ENCODE data around the gene HIGD2A. TPM values are rescaled to one million over a fixed set of nuclear protein-coding genes. Genes with fewer than 3 reads are reported as not detected.
A peak's percentile ranks its signal among the peaks of the same experiment; 100 is the strongest.

HIGD2A gene
- total and polyA plus RNA-seq, 2 experiments from 2014 or later: 67.7 to 194 TPM

- no peak overlapping the region for H3K27ac Mint-ChIP-seq
These were observed 18.0 kb downstream of the HIGD2A start for GRCh38 chr5:176406436-176407052.

More at GRCh38 chr5:176406436-176407052, 18.0 kb downstream of the HIGD2A start:
- Histone ChIP-seq H3K27me3 (ENCODE audit: insufficient read depth) (no peaks in the 10 kb centered on the region), H3K27ac (ENCODE audit: low read depth) (0 out of 2 replicates have a peak overlapping the region, but pooled peaks have one; percentile 50), H3K4me1 (ENCODE audit: insufficient read depth) (no peaks in the 10 kb centered on the region), H3F3A (replicated peaks; ENCODE audit: low read depth) (no peaks in the 10 kb centered on the region), H3K4me2 (no peak overlapping the region), H3K4me3 (no peak overlapping the region), H3K9me2 (ENCODE audit: insufficient read depth) (no peaks in the 10 kb centered on the region), H2AFZ (no peak overlapping the region), H4K20me1 (replicated peaks; ENCODE audit: insufficient read depth) (peaks cover 3% of the 10 kb centered on the region; the same call in 1 of the 2 replicates), H3K36me3 (ENCODE audit: insufficient read depth) (no peaks in the 10 kb centered on the region), H3K79me2 (replicated peaks; ENCODE audit: insufficient read depth) (no peaks in the 10 kb centered on the region)
- Mint-ChIP-seq H3K36me3 (ENCODE audit: low read depth) (no peaks in the 10 kb centered on the region; the same call in 2 of the 3 replicates), H3K9me3 (no peaks in the 10 kb centered on the region), H3K4me3 (no peak overlapping the region), H3K4me1 (peaks cover 16% of the 10 kb centered on the region), H3K27me3 (ENCODE audit: insufficient read depth, low read depth, poor library complexity) (peaks cover 3% of the 10 kb centered on the region)
- ATAC-seq (peak; percentile 14), DNase-seq (ENCODE audit: low spot score) (no peak)
- TF ChIP-seq CTCF (conservative IDR thresholded peaks at IDR 0.05; ENCODE audit: low read depth in 2 of 2) (no peak), NANOG (IDR thresholded peaks at IDR 0.05; ENCODE audit: borderline replicate concordance) (no peak), CREB1 (CRISPR knock-in tag; IDR thresholded peaks at IDR 0.05; ENCODE audit: low read depth) (no peak), EZH2 (IDR thresholded peaks at IDR 0.05; ENCODE audit: low read depth, unreplicated experiment) (no peak), ETS1 (IDR thresholded peaks at IDR 0.05) (no peak), EZH2phosphoT487 (IDR thresholded peaks at IDR 0.05; ENCODE audit: unreplicated experiment) (no peak), ZNF114 (CRISPR knock-in tag; IDR thresholded peaks at IDR 0.05) (no peak)
- TF ChIP-seq, protein P1, sequence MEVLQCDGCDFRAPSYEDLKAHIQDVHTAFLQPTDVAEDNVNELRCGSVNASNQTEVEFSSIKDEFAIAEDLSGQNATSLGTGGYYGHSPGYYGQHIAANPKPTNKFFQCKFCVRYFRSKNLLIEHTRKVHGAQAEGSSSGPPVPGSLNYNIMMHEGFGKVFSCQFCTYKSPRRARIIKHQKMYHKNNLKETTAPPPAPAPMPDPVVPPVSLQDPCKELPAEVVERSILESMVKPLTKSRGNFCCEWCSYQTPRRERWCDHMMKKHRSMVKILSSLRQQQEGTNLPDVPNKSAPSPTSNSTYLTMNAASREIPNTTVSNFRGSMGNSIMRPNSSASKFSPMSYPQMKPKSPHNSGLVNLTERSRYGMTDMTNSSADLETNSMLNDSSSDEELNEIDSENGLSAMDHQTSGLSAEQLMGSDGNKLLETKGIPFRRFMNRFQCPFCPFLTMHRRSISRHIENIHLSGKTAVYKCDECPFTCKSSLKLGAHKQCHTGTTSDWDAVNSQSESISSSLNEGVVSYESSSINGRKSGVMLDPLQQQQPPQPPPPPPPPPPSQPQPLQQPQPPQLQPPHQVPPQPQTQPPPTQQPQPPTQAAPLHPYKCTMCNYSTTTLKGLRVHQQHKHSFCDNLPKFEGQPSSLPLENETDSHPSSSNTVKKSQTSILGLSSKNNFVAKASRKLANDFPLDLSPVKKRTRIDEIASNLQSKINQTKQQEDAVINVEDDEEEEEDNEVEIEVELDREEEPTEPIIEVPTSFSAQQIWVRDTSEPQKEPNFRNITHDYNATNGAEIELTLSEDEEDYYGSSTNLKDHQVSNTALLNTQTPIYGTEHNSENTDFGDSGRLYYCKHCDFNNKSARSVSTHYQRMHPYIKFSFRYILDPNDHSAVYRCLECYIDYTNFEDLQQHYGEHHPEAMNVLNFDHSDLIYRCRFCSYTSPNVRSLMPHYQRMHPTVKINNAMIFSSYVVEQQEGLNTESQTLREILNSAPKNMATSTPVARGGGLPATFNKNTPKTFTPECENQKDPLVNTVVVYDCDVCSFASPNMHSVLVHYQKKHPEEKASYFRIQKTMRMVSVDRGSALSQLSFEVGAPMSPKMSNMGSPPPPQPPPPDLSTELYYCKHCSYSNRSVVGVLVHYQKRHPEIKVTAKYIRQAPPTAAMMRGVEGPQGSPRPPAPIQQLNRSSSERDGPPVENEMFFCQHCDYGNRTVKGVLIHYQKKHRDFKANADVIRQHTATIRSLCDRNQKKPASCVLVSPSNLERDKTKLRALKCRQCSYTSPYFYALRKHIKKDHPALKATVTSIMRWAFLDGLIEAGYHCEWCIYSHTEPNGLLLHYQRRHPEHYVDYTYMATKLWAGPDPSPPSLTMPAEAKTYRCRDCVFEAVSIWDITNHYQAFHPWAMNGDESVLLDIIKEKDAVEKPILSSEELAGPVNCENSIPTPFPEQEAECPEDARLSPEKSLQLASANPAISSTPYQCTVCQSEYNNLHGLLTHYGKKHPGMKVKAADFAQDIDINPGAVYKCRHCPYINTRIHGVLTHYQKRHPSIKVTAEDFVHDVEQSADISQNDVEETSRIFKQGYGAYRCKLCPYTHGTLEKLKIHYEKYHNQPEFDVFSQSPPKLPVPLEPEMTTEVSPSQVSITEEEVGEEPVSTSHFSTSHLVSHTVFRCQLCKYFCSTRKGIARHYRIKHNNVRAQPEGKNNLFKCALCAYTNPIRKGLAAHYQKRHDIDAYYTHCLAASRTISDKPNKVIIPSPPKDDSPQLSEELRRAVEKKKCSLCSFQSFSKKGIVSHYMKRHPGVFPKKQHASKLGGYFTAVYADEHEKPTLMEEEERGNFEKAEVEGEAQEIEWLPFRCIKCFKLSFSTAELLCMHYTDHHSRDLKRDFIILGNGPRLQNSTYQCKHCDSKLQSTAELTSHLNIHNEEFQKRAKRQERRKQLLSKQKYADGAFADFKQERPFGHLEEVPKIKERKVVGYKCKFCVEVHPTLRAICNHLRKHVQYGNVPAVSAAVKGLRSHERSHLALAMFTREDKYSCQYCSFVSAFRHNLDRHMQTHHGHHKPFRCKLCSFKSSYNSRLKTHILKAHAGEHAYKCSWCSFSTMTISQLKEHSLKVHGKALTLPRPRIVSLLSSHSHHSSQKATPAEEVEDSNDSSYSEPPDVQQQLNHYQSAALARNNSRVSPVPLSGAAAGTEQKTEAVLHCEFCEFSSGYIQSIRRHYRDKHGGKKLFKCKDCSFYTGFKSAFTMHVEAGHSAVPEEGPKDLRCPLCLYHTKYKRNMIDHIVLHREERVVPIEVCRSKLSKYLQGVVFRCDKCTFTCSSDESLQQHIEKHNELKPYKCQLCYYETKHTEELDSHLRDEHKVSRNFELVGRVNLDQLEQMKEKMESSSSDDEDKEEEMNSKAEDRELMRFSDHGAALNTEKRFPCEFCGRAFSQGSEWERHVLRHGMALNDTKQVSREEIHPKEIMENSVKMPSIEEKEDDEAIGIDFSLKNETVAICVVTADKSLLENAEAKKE (CRISPR knock-in tag; IDR thresholded peaks at IDR 0.05): no peak
- TF ChIP-seq, protein P2, sequence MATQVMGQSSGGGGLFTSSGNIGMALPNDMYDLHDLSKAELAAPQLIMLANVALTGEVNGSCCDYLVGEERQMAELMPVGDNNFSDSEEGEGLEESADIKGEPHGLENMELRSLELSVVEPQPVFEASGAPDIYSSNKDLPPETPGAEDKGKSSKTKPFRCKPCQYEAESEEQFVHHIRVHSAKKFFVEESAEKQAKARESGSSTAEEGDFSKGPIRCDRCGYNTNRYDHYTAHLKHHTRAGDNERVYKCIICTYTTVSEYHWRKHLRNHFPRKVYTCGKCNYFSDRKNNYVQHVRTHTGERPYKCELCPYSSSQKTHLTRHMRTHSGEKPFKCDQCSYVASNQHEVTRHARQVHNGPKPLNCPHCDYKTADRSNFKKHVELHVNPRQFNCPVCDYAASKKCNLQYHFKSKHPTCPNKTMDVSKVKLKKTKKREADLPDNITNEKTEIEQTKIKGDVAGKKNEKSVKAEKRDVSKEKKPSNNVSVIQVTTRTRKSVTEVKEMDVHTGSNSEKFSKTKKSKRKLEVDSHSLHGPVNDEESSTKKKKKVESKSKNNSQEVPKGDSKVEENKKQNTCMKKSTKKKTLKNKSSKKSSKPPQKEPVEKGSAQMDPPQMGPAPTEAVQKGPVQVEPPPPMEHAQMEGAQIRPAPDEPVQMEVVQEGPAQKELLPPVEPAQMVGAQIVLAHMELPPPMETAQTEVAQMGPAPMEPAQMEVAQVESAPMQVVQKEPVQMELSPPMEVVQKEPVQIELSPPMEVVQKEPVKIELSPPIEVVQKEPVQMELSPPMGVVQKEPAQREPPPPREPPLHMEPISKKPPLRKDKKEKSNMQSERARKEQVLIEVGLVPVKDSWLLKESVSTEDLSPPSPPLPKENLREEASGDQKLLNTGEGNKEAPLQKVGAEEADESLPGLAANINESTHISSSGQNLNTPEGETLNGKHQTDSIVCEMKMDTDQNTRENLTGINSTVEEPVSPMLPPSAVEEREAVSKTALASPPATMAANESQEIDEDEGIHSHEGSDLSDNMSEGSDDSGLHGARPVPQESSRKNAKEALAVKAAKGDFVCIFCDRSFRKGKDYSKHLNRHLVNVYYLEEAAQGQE (IDR thresholded peaks at IDR 0.05; ENCODE audit: unreplicated experiment): no peak

Data from GM23338 (cell line).